Astrocyte (in vitro differentiated cells and primary cell): Measurements from ENCODE around the gene ZNF497. TPM values are rescaled to one million over a fixed set of nuclear protein-coding genes. Genes with fewer than 3 reads are reported as not detected.

Experiments used
- DNase-seq: peaks from one replicate; pipeline ENCODE4 v3.0.0-alpha.2; 2010; ENCODE audit warnings: low read depth
- FAIRE-seq: peaks from 2 replicates; lab custom pipeline; 2011; peaks lifted over from hg19 to GRCh38; lab: Jason Lieb, UNC
- H2AFZ ChIP-seq: 2 replicates; pipeline ENCODE4 v1.6.0; 2012; ENCODE audit warnings: low read depth, low read length, inconsistent platforms
- H3K27ac ChIP-seq: 2 replicates; pipeline ENCODE4 v1.5.1; 2011; ENCODE audit warnings: low read depth, low read length, inconsistent platforms
- H3K27me3 ChIP-seq: 2 replicates; pipeline ENCODE4 v1.6.0; 2011; ENCODE audit warnings: low read length, inconsistent platforms; ENCODE audit not compliant: insufficient read depth
- H3K36me3 ChIP-seq: 2 replicates; pipeline ENCODE4 v1.5.1; 2011; ENCODE audit warnings: low read length, inconsistent platforms; ENCODE audit not compliant: insufficient read depth
- H3K4me1 ChIP-seq: 2 replicates; pipeline ENCODE4 v1.5.1; 2011; ENCODE audit warnings: low read length, inconsistent platforms; ENCODE audit not compliant: insufficient read depth
- H3K4me2 ChIP-seq: 2 replicates; pipeline ENCODE4 v1.6.0; 2012; ENCODE audit warnings: low read length, inconsistent platforms
- H3K4me3 ChIP-seq: 2 replicates; pipeline ENCODE4 v1.5.1; 2011; ENCODE audit warnings: low read depth, mild to moderate bottlenecking, low read length, inconsistent platforms; ENCODE audit not compliant: insufficient read depth
- H3K79me2 ChIP-seq: 2 replicates; pipeline ENCODE4 v1.6.0; 2012; ENCODE audit warnings: mild to moderate bottlenecking, low read length, inconsistent platforms; ENCODE audit not compliant: insufficient read depth
- H3K9ac ChIP-seq: 2 replicates; pipeline ENCODE4 v1.6.0; 2012; ENCODE audit warnings: mild to moderate bottlenecking, low read length, inconsistent platforms
- H3K9me3 ChIP-seq: 2 replicates; pipeline ENCODE4 v1.5.1; 2012; ENCODE audit warnings: low read depth, mild to moderate bottlenecking, low read length, inconsistent platforms; ENCODE audit not compliant: insufficient read depth
- H4K20me1 ChIP-seq: 2 replicates; pipeline ENCODE4 v1.6.0; 2012; ENCODE audit warnings: low read length, inconsistent platforms; ENCODE audit not compliant: insufficient read depth
- H3K27ac Mint-ChIP-seq: one replicate; pipeline ENCODE4 v1.8.0; 2021; ENCODE audit warnings: mild to moderate bottlenecking, mixed read lengths; ENCODE audit not compliant: unreplicated experiment
- H3K27me3 Mint-ChIP-seq: one replicate; pipeline ENCODE4 v1.8.0; 2021; ENCODE audit warnings: low read depth, mixed read lengths; ENCODE audit not compliant: unreplicated experiment
- H3K36me3 Mint-ChIP-seq: one replicate; pipeline ENCODE4 v1.8.0; 2021; ENCODE audit warnings: low read depth, mixed read lengths; ENCODE audit not compliant: unreplicated experiment
- H3K4me1 Mint-ChIP-seq: one replicate; pipeline ENCODE4 v1.8.0; 2021; ENCODE audit warnings: low read depth, mixed read lengths; ENCODE audit not compliant: unreplicated experiment
- H3K4me3 Mint-ChIP-seq: one replicate; pipeline ENCODE4 v1.8.0; 2021; ENCODE audit warnings: mild to moderate bottlenecking, moderate library complexity, mixed read lengths; ENCODE audit not compliant: unreplicated experiment
- H3K9me3 Mint-ChIP-seq: one replicate; pipeline ENCODE4 v1.8.0; 2021; ENCODE audit warnings: mild to moderate bottlenecking, mixed read lengths; ENCODE audit not compliant: unreplicated experiment
- CTCF ChIP-seq: IDR thresholded peaks from 2 replicates; pipeline ENCODE4 v1.5.1; 2011; ENCODE audit warnings: low read depth, mild to moderate bottlenecking, inconsistent platforms, low read length, moderate library complexity; ENCODE audit not compliant: insufficient read depth
- EZH2 ChIP-seq: IDR thresholded peaks from 2 replicates; pipeline ENCODE4 v1.6.1; 2012; ENCODE audit warnings: mild to moderate bottlenecking, low read length, inconsistent platforms; ENCODE audit not compliant: insufficient read depth
- total RNA-seq: library from RNA; stranded (reverse); gene quantifications from 2 replicates; pipeline ENCODE4 v1.2.1, GENCODE V29; 2021

ZNF497 gene
- total RNA-seq, 1 donor from 2014 or later, result 0.43 TPM

- H3K4me1 Mint-ChIP-seq, result no peaks in the 10 kb centered on the region
- H2AFZ ChIP-seq, result no peak overlapping the region
- H3K36me3 ChIP-seq, result no peaks in the 10 kb centered on the region
- no peaks in the 10 kb centered on the region for H4K20me1 ChIP-seq
- no peak overlapping the region for H3K4me2 ChIP-seq
- peaks cover 2% of the 10 kb centered on the region for H3K9me3 Mint-ChIP-seq
- no peaks in the 10 kb centered on the region for H3K27me3 ChIP-seq
- FAIRE-seq (no peak), DNase-seq (no peak)
- H3K4me3 Mint-ChIP-seq, result no peak overlapping the region
- H3K36me3 Mint-ChIP-seq, result peaks cover 3% of the 10 kb centered on the region
- no peak overlapping the region for H3K27ac ChIP-seq
- H3K27ac Mint-ChIP-seq, result no peak overlapping the region
- H3K9me3 ChIP-seq, result no peaks in the 10 kb centered on the region
- H3K27me3 Mint-ChIP-seq, result no peaks in the 10 kb centered on the region
- H3K79me2 ChIP-seq, result peaks cover 2% of the 10 kb centered on the region
- H3K4me1 ChIP-seq, result no peaks in the 10 kb centered on the region
- H3K9ac ChIP-seq, result no peak overlapping the region
- no peak overlapping the region for H3K4me3 ChIP-seq
- TF ChIP-seq EZH2 (no peak), CTCF (no peak)
These were observed 11.6 kb upstream of the ZNF497 start for GRCh38 chr19:58374200-58374599.

GRCh38 chr19:58372311-58373133 lies 10.0 kb upstream of the ZNF497 start:
- peaks cover 3% of the 10 kb centered on the region for H3K36me3 Mint-ChIP-seq
- Histone ChIP-seq H3K27ac (no peak overlapping the region), H4K20me1 (no peaks in the 10 kb centered on the region), H3K9me3 (no peaks in the 10 kb centered on the region), H3K9ac (no peak overlapping the region), H3K79me2 (no peaks in the 10 kb centered on the region), H3K4me3 (no peak overlapping the region), H3K4me1 (no peaks in the 10 kb centered on the region), H3K4me2 (no peak overlapping the region), H3K27me3 (no peaks in the 10 kb centered on the region), H2AFZ (no peak overlapping the region), H3K36me3 (no peaks in the 10 kb centered on the region)
- H3K4me3 Mint-ChIP-seq, result no peak overlapping the region
- H3K9me3 Mint-ChIP-seq, result peaks cover 2% of the 10 kb centered on the region
- H3K27me3 Mint-ChIP-seq, result no peaks in the 10 kb centered on the region
- FAIRE-seq (no peak), DNase-seq (no peak)
- TF ChIP-seq EZH2 (no peak), CTCF (no peak)
- no peaks in the 10 kb centered on the region for H3K4me1 Mint-ChIP-seq
- H3K27ac Mint-ChIP-seq, result no peak overlapping the region
